SK-N-SH (cell line): ENCODE measurements around the gene GABRR2. TPM values are rescaled to one million over a fixed set of nuclear protein-coding genes. Genes with fewer than 3 reads are reported as not detected.

ENCODE experiments used
- CTCF ChIA-PET: fragments of 300-600, 350-600 bp; formaldehyde crosslinking; extraction: SDS; loops from one replicate; lab custom pipeline; 2021; lab: Yijun Ruan, JAX
- POLR2A ChIA-PET: fragments of 350-600 bp; sonication (Branson Sonifier 250); formaldehyde crosslinking; extraction: SDS; loops from one replicate; lab custom pipeline; 2020; ENCODE audit warnings: antibody characterized with exemption, inconsistent platforms; lab: Yijun Ruan, JAX
- DNase-seq: peaks from one replicate; pipeline ENCODE4 v3.0.0; 2012
- H2AFZ ChIP-seq: fragments of 200-600 bp; sonication (generic); 2 replicates; pipeline ENCODE4 v1.8.1; 2016; ENCODE audit warnings: antibody characterized with exemption, mild to moderate bottlenecking, low read depth
- H3F3A ChIP-seq: fragments of 200-600 bp; sonication (generic); replicated peaks from 2 replicates; pipeline ENCODE3; 2016; ENCODE audit warnings: antibody characterized with exemption, mild to moderate bottlenecking; ENCODE audit not compliant: insufficient read depth
- H3K27ac ChIP-seq, 2 experiments: fragments of 200-500 bp in 1 of 2; fragments of 200-600 bp in 1 of 2; sonication (Bioruptor generic) in 1 of 2; sonication (generic), shearing (Covaris generic) in 1 of 2; 2 replicates each; pipeline versions ENCODE4 v1.5.1 to v1.6.1; 2014 to 2016; ENCODE audit warnings: low read depth in 2 of 2, inconsistent platforms in 1 of 2, low read length in 1 of 2, mild to moderate bottlenecking in 1 of 2, mixed read lengths in 1 of 2
- H3K27me3 ChIP-seq: fragments of 200-600 bp; sonication (generic), shearing (Covaris generic); 2 replicates; pipeline ENCODE4 v1.6.1; 2016; ENCODE audit warnings: mixed run types; ENCODE audit not compliant: insufficient read depth
- H3K36me3 ChIP-seq, 2 experiments: fragments of 200-500 bp in 1 of 2; fragments of 200-600 bp in 1 of 2; sonication (Bioruptor generic) in 1 of 2; sonication (generic) in 1 of 2; replicated peaks in 1 of 2; 2 replicates each; pipeline versions ENCODE3 to v1.5.1; 2014 to 2016; ENCODE audit warnings: low read length in 1 of 2, mild to moderate bottlenecking in 1 of 2; ENCODE audit not compliant: insufficient read depth in 2 of 2, control insufficient read depth in 1 of 2
- H3K4me1 ChIP-seq, 2 experiments: fragments of 200-500 bp in 1 of 2; fragments of 200-600 bp in 1 of 2; sonication (Bioruptor generic) in 1 of 2; sonication (generic), shearing (Covaris generic) in 1 of 2; 2 replicates each; pipeline versions ENCODE4 v1.5.1 to v1.6.1; 2014 to 2016; ENCODE audit warnings: low read depth in 1 of 2, low read length in 1 of 2, mixed run types in 1 of 2; ENCODE audit not compliant: insufficient read depth in 2 of 2, control insufficient read depth in 1 of 2
- H3K4me2 ChIP-seq: fragments of 200-600 bp; sonication (generic), shearing (Covaris generic); 2 replicates; pipeline ENCODE4 v1.6.1; 2017; ENCODE audit warnings: mixed run types
- H3K4me3 ChIP-seq, 2 experiments: fragments of 200-500 bp in 1 of 2; fragments of 200-600 bp in 1 of 2; sonication (Bioruptor generic) in 1 of 2; sonication (generic), shearing (Covaris generic) in 1 of 2; 2 replicates each; pipeline versions ENCODE4 v1.5.1 to v1.8.1; 2014 to 2016; ENCODE audit warnings: low read depth in 2 of 2, inconsistent platforms in 1 of 2, low read length in 1 of 2, mild to moderate bottlenecking in 1 of 2, mixed read lengths in 1 of 2, moderate library complexity in 1 of 2
- H3K79me2 ChIP-seq: fragments of 200-600 bp; sonication (generic); 2 replicates; pipeline ENCODE4 v1.8.1; 2017; ENCODE audit warnings: mild to moderate bottlenecking; ENCODE audit not compliant: insufficient read depth
- H3K9ac ChIP-seq: fragments of 200-600 bp; sonication (generic); 2 replicates; pipeline ENCODE4 v1.6.1; 2017; ENCODE audit warnings: mixed run types
- H3K9me2 ChIP-seq: fragments of 200-600 bp; sonication (generic); 2 replicates; pipeline ENCODE4 v1.6.1; 2017; ENCODE audit warnings: mixed run types
- H3K9me3 ChIP-seq: fragments of 200-600 bp; sonication (generic); 2 replicates; pipeline ENCODE4 v1.6.1; 2017; ENCODE audit warnings: mixed run types, mild to moderate bottlenecking, moderate library complexity
- H4K20me1 ChIP-seq: fragments of 200-600 bp; sonication (generic); 2 replicates; pipeline ENCODE4 v1.6.1; 2017; ENCODE audit warnings: mild to moderate bottlenecking, mixed run types; ENCODE audit not compliant: insufficient read depth
- ELF1 ChIP-seq: IDR thresholded peaks from 2 replicates; pipeline ENCODE4 v1.4.0; 2012
- EP300 ChIP-seq, 2 experiments: IDR thresholded peaks; 2 replicates each; pipeline versions ENCODE4 v1.4.0 to v1.6.1; 2012; ENCODE audit warnings: borderline replicate concordance in 1 of 2, low read depth in 1 of 2, low read length in 1 of 2
- FOXJ3 ChIP-seq: sonication (generic); formaldehyde crosslinking; IDR thresholded peaks from 2 replicates; pipeline ENCODE4 v1.5.1; 2020; ENCODE audit warnings: mild to moderate bottlenecking, missing genetic modification reagents
- GABPA ChIP-seq: IDR thresholded peaks from 2 replicates; pipeline ENCODE4 v1.4.0; 2012; ENCODE audit warnings: low read depth, mild to moderate bottlenecking
- GATA2 ChIP-seq: sonication (generic); formaldehyde crosslinking; IDR thresholded peaks from 2 replicates; pipeline ENCODE4 v1.5.0; 2020; ENCODE audit warnings: mild to moderate bottlenecking, missing genetic modification reagents
- JUND ChIP-seq: IDR thresholded peaks from 2 replicates; pipeline ENCODE4 v1.4.0; 2012
- NFIC ChIP-seq: IDR thresholded peaks from 2 replicates; pipeline ENCODE4 v1.4.0; 2012; ENCODE audit warnings: borderline replicate concordance
- NRF1 ChIP-seq: IDR thresholded peaks from 2 replicates; pipeline ENCODE4 v1.6.1; 2012; ENCODE audit warnings: low read depth, mild to moderate bottlenecking, low read length
- SIN3A ChIP-seq: IDR thresholded peaks from 2 replicates; pipeline ENCODE4 v1.6.1; 2012; ENCODE audit warnings: low read depth, mild to moderate bottlenecking, low read length, moderate library complexity, borderline replicate concordance
- SMC3 ChIP-seq: IDR thresholded peaks from 2 replicates; pipeline ENCODE4 v1.6.1; 2012; ENCODE audit warnings: low read depth, low read length, improper control_type of control experiment
- TAF1 ChIP-seq: IDR thresholded peaks from 2 replicates; pipeline ENCODE4 v1.6.1; 2012; ENCODE audit warnings: low read depth, mild to moderate bottlenecking, low read length, moderate library complexity, borderline replicate concordance
- YY1 ChIP-seq: IDR thresholded peaks from 2 replicates; pipeline ENCODE4 v1.4.0; 2012; ENCODE audit warnings: low read depth, mild to moderate bottlenecking
- WGBS: methylation state at CpG from one replicate; pipeline ENCODE4 v1.1.6; 2017; ENCODE audit warnings: low lambda C conversion rate; 5-methylcytosine and 5-hydroxymethylcytosine counted together
- polyA plus RNA-seq, 3 experiments: library from polyadenylated mRNA; depleted of rRNA; stranded (reverse); fragments of >200 nt; gene quantifications; 2 replicates each; pipeline ENCODE4 v1.2.3, GENCODE V29; 2012
- TF ChIP-seq, protein P1 (sequence below): IDR thresholded peaks from 2 replicates; pipeline ENCODE4 v1.4.0; 2012; ENCODE audit warnings: low read depth, borderline replicate concordance
- TF ChIP-seq, protein P2 (sequence below): IDR thresholded peaks from 2 replicates; pipeline ENCODE4 v1.4.0; 2012; ENCODE audit warnings: low read depth, borderline replicate concordance
- TF ChIP-seq, protein P3 (sequence below): fragments of 200-600 bp; sonication (generic); IDR thresholded peaks from 2 replicates; pipeline ENCODE4 v1.6.1; 2017; ENCODE audit warnings: antibody characterized with exemption, mild to moderate bottlenecking, moderate library complexity
- TF ChIP-seq, protein P4 (sequence below): IDR thresholded peaks from 2 replicates; pipeline ENCODE4 v1.6.1; 2012; ENCODE audit warnings: mild to moderate bottlenecking, low read depth, low read length, moderate library complexity

Gene GABRR2
- polyA plus RNA-seq, 1 of the 3 experiments (the other 2 are of a cell fraction) = 0.18 TPM

DNA sequence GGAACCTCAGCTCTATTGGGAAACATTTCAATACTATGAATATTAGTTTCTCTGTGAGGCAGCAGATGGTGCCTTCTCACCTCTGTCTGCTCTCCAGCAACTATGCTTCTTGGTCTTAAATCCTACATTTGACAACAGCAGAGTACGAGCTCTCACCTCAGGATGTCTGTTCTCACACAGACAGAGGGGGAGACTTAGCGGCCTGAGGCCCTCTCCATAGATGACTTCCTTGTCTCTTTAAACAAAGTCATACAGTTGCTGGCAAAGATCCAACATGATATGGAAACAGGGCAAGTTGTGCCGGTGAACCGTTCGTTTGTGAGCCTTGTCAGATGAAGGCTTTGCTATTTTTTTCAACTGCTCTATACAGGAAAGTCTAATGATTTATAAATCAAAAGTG, 54.3 kb downstream of the GABRR2 start:
- DNase-seq = peak; percentile 28
- Histone ChIP-seq H4K20me1 (no peaks in the 10 kb centered on the region), H2AFZ (no peak overlapping the region), H3K4me1 (peaks cover 0 to 7% of the 10 kb centered on the region in 2 experiments; a peak in 1 of 4 replicates), H3F3A (no peaks in the 10 kb centered on the region), H3K4me3 (no peak overlapping the region), H3K27ac (no peak overlapping the region), H3K79me2 (no peaks in the 10 kb centered on the region), H3K9me2 (no peaks in the 10 kb centered on the region), H3K27me3 (no peaks in the 10 kb centered on the region; the same call in 1 of the 2 replicates), H3K9me3 (no peaks in the 10 kb centered on the region), H3K36me3 (no peaks in the 10 kb centered on the region), H3K9ac (no peak overlapping the region), H3K4me2 (no peak overlapping the region)
- TF ChIP-seq, protein P1, sequence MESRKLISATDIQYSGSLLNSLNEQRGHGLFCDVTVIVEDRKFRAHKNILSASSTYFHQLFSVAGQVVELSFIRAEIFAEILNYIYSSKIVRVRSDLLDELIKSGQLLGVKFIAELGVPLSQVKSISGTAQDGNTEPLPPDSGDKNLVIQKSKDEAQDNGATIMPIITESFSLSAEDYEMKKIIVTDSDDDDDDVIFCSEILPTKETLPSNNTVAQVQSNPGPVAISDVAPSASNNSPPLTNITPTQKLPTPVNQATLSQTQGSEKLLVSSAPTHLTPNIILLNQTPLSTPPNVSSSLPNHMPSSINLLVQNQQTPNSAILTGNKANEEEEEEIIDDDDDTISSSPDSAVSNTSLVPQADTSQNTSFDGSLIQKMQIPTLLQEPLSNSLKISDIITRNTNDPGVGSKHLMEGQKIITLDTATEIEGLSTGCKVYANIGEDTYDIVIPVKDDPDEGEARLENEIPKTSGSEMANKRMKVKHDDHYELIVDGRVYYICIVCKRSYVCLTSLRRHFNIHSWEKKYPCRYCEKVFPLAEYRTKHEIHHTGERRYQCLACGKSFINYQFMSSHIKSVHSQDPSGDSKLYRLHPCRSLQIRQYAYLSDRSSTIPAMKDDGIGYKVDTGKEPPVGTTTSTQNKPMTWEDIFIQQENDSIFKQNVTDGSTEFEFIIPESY = no peak
- TF ChIP-seq, protein P2, sequence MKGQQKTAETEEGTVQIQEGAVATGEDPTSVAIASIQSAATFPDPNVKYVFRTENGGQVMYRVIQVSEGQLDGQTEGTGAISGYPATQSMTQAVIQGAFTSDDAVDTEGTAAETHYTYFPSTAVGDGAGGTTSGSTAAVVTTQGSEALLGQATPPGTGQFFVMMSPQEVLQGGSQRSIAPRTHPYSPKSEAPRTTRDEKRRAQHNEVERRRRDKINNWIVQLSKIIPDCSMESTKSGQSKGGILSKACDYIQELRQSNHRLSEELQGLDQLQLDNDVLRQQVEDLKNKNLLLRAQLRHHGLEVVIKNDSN = no peak
- no peak for TF ChIP-seq FOXJ3 (CRISPR knock-in tag)
- WGBS = 56% methylated on average over 5 of the region's 5 CpGs
- CTCF ChIA-PET = interaction anchor here (0.8 to 1.8 kb wide), 5 partner anchors 17 to 277 kb away, joined by 3 to 6 read pairs (median 4); partner anchors contain the start of gene UBE2J1
- POLR2A ChIA-PET = no interaction called here

DNA sequence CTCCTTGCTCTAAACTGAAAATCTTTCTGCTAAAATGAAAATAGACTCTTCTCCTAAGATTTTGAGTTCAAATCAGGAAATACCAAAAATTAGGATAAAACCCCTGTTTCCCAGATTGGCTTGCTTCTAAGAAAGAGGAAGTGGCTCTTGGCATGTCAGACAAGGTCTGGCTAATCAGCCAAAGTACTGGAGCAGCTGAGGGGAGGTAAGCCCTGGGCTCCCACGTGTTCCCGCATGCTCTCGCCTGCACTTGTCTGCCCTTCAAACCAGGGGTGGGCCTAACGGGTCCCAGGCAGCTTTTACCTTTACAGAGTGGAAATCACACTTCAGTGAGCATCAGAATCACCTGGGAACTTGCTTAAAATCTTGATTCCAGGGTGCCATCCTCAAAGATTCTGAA, 54.8 kb downstream of the GABRR2 start:
- CTCF ChIA-PET = interaction anchor here (0.8 to 1.8 kb wide), 4 partner anchors 17 to 276 kb away, joined by 3 to 6 read pairs (median 5); partner anchors contain the start of gene UBE2J1
- H3K27me3 ChIP-seq = no peaks in the 10 kb centered on the region
- no peaks in the 10 kb centered on the region for H3K9me2 ChIP-seq
- H3K9me3 ChIP-seq = no peaks in the 10 kb centered on the region
- peaks cover 0 to 7% of the 10 kb centered on the region in 2 experiments; a peak in 1 of 4 replicates for H3K4me1 ChIP-seq
- H3K27ac ChIP-seq = no peak overlapping the region
- no peak overlapping the region for H3K9ac ChIP-seq
- 83% methylated on average over 3 of the region's 4 CpGs for WGBS
- H3K79me2 ChIP-seq = no peaks in the 10 kb centered on the region
- no peaks in the 10 kb centered on the region for H3F3A ChIP-seq
- H3K36me3 ChIP-seq = no peaks in the 10 kb centered on the region
- POLR2A ChIA-PET = no interaction called here
- H2AFZ ChIP-seq = no peak overlapping the region
- DNase-seq = no peak
- no peak overlapping the region for H3K4me2 ChIP-seq
- H4K20me1 ChIP-seq = no peaks in the 10 kb centered on the region
- no peak for TF ChIP-seq GABPA
- TF ChIP-seq NFIC = no peak
- TF ChIP-seq EP300 (IDR thresholded peaks at IDR 0.05; ENCODE audit: borderline replicate concordance in 1 of 2, low read depth in 1 of 2, low read length in 1 of 2) = no peak
- TF ChIP-seq, protein P3, sequence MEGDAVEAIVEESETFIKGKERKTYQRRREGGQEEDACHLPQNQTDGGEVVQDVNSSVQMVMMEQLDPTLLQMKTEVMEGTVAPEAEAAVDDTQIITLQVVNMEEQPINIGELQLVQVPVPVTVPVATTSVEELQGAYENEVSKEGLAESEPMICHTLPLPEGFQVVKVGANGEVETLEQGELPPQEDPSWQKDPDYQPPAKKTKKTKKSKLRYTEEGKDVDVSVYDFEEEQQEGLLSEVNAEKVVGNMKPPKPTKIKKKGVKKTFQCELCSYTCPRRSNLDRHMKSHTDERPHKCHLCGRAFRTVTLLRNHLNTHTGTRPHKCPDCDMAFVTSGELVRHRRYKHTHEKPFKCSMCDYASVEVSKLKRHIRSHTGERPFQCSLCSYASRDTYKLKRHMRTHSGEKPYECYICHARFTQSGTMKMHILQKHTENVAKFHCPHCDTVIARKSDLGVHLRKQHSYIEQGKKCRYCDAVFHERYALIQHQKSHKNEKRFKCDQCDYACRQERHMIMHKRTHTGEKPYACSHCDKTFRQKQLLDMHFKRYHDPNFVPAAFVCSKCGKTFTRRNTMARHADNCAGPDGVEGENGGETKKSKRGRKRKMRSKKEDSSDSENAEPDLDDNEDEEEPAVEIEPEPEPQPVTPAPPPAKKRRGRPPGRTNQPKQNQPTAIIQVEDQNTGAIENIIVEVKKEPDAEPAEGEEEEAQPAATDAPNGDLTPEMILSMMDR = no peak
- no peak for TF ChIP-seq TAF1
- TF ChIP-seq GATA2 (CRISPR knock-in tag) = no peak
- no peak for TF ChIP-seq SIN3A
- TF ChIP-seq, protein P1 = no peak
- no peak for TF ChIP-seq FOXJ3 (CRISPR knock-in tag)
- TF ChIP-seq, protein P4, sequence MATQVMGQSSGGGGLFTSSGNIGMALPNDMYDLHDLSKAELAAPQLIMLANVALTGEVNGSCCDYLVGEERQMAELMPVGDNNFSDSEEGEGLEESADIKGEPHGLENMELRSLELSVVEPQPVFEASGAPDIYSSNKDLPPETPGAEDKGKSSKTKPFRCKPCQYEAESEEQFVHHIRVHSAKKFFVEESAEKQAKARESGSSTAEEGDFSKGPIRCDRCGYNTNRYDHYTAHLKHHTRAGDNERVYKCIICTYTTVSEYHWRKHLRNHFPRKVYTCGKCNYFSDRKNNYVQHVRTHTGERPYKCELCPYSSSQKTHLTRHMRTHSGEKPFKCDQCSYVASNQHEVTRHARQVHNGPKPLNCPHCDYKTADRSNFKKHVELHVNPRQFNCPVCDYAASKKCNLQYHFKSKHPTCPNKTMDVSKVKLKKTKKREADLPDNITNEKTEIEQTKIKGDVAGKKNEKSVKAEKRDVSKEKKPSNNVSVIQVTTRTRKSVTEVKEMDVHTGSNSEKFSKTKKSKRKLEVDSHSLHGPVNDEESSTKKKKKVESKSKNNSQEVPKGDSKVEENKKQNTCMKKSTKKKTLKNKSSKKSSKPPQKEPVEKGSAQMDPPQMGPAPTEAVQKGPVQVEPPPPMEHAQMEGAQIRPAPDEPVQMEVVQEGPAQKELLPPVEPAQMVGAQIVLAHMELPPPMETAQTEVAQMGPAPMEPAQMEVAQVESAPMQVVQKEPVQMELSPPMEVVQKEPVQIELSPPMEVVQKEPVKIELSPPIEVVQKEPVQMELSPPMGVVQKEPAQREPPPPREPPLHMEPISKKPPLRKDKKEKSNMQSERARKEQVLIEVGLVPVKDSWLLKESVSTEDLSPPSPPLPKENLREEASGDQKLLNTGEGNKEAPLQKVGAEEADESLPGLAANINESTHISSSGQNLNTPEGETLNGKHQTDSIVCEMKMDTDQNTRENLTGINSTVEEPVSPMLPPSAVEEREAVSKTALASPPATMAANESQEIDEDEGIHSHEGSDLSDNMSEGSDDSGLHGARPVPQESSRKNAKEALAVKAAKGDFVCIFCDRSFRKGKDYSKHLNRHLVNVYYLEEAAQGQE = no peak
- TF ChIP-seq JUND = no peak
- no peak for TF ChIP-seq NRF1
- no peak for TF ChIP-seq ELF1
- TF ChIP-seq SMC3 = no peak
- no peak for TF ChIP-seq YY1
- H3K4me3 ChIP-seq = no peak overlapping the region
